NT2/D1 (cell line): ENCODE results near the gene MAP2K5.

Experiments used
- SUZ12 ChIP-seq: IDR thresholded peaks from 2 replicates; pipeline ENCODE4 v1.6.1; 2011; ENCODE audit not compliant: insufficient read length, insufficient read depth; ENCODE audit errors: extremely low read depth
- YY1 ChIP-seq: IDR thresholded peaks from 2 replicates; pipeline ENCODE4 v1.6.1; 2011; ENCODE audit not compliant: insufficient read length, insufficient read depth
- ZNF274 ChIP-seq: IDR thresholded peaks from 2 replicates; pipeline ENCODE4 v1.6.1; 2011; ENCODE audit warnings: mild to moderate bottlenecking, low read depth, low read length

DNA sequence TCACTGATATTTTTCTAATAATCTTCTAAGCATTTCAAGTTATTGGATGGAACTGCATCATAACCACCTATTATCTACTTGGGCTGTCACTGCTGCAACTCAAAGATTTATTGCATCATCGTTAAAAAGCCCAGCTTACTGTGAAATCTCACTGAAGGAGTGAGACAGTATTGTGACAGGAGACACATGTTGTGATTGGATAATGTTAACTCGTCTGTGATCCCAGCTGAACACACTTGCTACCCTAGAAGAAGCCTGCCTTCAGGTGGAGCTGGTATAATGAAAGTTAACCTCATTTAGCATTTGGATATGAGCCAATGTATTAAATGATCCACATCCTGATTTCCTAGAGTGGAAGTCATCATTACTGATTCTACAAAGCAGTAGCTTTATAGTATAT, 138.1 kb downstream of the MAP2K5 start:
- TF ChIP-seq ZNF274 (no peak), YY1 (no peak), SUZ12 (no peak)
